Suppressor macrophage treated with lipopolysaccharide for 4 hours (primary cell): ENCODE results near the gene G0S2.

Source experiments
- DNase-seq: peaks from one replicate; pipeline ENCODE4 v3.0.0-alpha.2; 2020

The G0S2 gene

DNA sequence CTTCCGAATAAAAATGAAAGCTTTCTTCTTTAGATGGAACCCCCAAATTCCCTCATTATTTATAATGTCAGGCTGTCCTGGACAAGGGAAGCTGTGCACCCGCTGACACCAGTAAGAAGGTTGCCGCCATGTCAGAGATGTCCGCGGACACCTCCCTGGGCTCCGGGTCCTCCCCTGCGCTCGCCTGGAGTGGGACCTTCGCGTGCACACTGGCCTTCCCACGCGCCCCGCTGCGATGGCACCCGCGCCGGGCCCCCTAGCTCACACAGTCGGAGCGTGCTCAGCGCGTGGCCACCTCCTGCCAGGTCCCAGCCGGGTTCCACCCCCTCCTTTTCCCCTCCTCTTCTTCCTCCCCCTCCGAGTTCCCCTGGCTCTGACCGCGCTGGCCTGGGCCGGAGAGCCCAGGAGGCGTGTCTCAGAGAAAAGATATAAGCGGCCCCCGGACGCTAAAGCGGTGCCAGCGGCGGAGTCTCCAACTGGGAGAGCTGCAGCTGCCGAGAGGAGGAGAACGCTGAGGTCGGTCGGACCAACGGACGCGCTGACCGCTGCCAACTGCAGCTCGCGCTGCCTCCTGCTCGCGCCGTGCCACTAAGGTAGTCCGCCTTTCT, at the start of gene G0S2:
G0S2 (plus strand) TSS at position 456 of the 608 bp plus-strand sequence. CDS start 273 bp downstream, outside the sequence.
- peak; percentile 90 for DNase-seq

- no peak for DNase-seq
Observed at GRCh38 chr1:209625791-209626285, 49.4 kb upstream of the G0S2 start.

- DNase-seq, result peak; percentile 88
Observed at GRCh38 chr1:209626346-209627026, 48.7 kb upstream of the G0S2 start.

GRCh38 chr1:209627027-209627731, 48.0 kb upstream of the G0S2 start:
- DNase-seq, result peak; percentile 57

DNA sequence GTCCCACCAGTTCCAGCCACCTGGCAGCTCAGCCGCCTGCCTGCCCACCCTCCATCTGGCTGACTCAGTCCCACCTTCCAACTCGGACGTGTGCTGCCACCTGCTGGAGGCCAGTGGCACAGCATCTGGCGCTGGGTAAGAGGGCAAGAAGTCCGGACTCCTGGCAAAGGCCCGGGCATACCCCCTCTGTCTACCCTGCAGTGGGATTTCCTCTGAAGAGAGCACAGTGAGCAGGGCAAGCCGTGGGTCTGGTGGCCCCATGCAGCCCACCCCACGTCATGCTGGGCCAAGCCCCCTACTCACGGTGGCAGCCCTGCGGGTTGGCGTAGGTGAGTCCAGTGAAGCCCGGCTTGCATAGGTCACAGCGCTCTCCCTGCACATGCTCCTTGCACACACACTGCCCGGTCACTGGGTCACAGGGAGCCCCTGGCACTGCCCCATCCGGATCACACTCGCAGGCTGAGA, 47.4 kb upstream of the G0S2 start:
- peak; percentile 87 for DNase-seq

DNA sequence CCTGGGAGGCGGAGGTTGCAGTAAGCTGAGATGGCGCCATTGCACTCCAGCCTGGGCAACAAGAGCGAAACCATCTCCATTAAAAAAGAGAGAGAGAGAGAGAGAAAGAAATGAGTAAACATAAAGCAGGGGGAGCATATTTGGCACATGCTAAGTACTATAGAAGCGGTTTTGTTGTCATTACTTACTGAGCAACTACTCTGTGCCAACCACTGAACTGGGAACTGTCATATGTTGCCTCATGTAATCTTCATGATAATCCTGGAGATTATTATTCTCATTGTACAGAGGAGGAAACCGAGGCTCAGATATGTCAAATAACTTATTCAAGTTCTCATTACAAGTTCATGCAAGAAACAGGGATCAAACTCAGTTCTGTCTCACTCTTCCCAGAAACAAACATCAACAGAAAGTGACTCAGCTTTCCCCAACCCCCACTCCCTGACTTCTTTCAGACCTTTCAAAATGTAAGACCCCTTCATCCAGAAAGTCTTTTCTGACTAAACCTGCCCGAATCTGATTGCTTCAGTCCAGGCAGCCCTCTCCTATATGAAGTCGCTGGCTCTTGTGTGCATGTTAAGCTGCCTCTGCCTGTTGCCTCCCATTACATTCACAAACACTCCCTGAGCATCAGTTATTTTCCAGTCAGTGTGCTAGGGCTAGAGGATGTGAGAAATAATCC, 46.5 kb upstream of the G0S2 start:
- DNase-seq, result no peak

- DNase-seq, result no peak
Observed at GRCh38 chr1:209629621-209630382, 45.4 kb upstream of the G0S2 start.

DNA sequence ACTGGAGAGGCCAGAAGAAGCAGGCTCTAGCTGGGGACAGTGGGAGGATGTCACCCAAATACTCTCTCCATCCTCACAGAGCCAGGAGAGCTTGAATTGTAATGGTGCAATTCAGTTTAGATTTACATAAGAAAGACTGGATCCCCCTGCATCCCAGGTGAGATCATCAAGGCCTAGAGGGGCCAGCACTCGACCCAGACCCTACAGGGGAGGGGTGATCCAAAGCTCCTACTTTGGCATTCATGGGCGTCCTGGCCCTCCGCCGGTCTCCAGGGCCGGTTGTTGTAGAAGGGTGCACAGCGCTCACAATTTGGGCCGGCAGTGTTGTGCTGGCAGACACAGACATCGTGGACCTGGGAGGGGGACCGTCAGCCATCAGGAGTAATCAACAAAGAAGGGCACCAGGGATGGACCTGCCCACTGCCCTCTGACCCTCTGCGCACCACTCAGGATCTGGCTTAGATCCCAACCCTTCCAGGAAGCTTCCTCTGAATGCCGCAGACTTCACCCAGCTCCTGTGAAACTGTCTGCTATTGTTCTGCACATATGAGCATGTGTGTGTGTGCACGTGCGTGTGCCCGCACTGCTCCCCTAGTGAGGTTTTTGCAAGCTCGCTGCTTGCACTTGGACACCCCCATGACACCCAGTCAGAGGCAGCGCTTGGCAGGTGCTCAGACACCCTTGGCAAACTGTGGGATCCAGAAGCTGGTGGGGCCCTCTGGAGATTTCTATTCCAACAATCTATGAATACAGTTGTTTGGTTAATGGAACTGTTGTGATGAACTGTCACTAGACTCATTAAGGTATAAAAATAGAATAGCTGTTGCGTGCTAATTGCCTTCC, 44.6 kb upstream of the G0S2 start:
- no peak for DNase-seq

- no peak for DNase-seq
Observed at GRCh38 chr1:209633335-209633997, 41.7 kb upstream of the G0S2 start.

GRCh38 chr1:209634005-209634737, 41.0 kb upstream of the G0S2 start:
- DNase-seq, result no peak

- DNase-seq, result no peak
Observed at GRCh38 chr1:209635850-209636249, 39.4 kb upstream of the G0S2 start.

DNA sequence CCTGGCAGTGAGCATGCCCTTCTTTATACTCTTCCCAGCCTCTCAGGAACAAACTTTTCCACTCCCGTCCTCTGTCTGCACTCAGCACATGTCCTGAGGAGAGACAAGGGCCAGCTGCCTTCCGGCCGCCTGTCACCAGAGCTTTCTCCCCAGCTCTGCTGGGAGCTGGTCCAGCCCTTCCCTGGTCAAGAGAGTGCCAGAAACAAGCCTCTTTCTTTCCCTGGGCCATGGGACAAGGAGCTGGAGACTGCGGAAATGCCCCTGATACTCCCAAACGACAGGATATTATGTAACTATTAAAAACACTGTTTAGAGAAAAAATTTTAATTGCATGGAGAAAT, 33.4 kb upstream of the G0S2 start:
- DNase-seq, result no peak

- no peak for DNase-seq
Observed at GRCh38 chr1:209642816-209643215, 32.4 kb upstream of the G0S2 start.

DNA sequence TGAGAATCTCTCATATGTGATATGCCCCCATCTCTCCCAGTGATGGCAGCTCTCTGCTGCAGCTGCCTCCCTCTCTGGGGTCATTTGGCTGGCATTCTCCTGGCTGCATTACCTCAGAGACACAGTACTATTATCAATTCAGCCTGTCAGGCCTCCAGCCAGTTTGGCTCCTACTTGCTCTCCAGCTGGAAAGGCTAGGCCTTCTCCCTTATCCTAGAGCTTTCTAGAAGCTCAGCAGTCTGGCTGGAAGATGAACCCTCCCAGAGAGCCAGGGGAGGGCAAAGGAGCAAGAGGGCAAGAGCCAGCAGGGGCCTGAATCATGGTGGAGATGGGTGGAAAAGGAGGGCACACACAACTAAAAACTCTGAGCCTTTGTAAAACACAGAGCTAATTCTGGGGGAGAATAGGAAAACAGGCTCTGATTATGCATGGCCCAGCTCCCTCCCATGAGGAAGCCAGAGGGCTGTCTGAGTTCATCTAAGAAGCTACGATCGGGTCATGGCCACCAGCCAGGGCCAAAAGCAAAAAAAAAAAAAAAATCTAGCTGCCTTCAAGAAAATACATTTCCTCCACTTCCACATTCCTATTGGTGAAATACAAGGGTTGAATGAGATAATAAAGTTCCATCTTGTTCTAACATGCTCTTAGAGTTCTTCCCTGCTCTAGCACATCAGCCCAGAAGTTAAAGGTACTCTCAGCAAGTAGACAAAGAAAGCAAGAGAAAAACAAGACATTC, 31.8 kb upstream of the G0S2 start:
- DNase-seq, result no peak

DNA sequence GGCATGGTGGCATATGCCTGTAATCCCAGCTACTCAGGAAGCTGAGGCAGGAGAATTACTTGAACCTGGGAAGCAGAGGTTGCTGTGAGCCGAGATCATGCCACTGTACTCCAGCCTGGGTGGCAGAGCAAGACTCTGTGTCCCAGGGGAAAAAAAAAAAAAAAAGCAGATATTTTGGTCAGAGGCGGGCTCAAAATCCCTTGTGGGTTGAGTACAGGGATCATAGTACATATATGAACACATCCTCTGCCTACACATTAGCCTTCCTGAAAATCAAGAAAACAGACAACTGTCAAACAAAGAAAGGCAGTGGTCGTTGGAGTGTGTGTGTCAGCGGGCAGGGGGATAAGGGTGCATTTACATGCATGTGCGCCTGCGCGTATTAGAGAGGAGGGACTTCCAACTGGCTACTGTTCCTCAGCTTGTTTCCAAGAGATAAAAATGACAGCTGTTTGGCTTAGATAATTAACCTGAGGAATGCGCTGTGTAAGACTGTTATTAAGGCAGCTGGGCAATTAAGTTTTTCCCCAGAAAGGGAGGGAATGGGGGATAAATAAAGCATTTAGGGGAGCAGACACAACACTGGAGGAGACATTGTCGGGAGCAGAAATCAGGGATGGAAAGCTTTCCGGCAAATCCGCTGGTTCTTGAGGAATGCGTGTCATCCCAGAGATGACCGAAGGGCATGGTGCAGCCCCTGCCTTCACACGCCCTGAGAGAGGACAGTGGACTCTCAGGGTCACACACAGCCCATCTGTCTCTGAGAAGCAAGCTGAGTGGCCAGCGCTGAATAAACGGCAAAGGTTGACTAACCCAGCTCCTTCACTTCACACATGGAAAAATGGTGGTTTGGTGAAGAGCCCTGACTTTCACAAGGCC, 29.4 kb upstream of the G0S2 start:
- no peak for DNase-seq

DNA sequence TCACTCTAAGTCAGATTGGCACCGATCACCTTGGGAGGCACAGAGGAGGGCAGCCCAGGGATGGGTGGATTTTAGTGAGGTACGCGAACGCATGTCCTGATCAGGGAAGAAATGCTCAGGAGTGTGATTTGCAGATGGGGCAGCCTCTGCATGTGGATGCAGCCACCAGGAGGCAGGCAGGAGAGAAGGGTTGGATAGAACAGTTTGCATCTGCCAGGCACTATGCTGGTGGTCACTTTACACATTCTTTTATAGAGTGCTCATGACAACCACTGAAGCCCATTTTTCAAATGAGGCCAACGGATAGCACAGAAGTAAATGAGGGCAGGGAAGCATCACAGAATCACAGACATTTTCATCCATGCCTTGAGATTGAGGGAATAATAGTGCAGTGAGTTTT, 28.7 kb upstream of the G0S2 start:
- no peak for DNase-seq

DNA sequence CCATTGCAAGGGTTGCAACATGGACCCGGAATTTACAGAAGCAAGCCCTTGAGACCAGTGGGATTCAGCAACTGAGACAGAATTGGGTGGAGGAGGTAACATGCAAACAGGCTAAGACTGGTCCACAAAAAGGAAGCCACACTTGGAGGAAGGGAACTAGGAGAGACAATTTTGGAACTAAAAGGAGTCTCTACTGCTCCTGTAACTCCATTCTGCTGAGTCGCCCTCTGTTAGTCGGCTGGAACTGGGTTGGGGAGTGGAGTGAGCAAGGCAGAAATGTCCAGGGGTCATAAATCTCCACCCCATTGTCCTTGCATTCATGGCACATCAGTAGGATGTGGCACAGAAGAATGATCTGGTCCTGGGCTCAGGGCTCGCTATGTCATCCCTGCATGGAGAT, 28.1 kb upstream of the G0S2 start:
- DNase-seq, result peak; percentile 48

GRCh38 chr1:209648346-209648745, 26.9 kb upstream of the G0S2 start:
- DNase-seq, result no peak
